MM.1S (cell line): ENCODE measurements around the gene STAT6.
A peak's percentile ranks its signal among the peaks of the same experiment; 100 is the strongest.

Experiments used
- DNase-seq: peaks from one replicate; pipeline ENCODE4 v3.0.0-alpha.2; 2015
- H2AFZ ChIP-seq: fragments of 300-600 bp; sonication (generic); 2 replicates; pipeline ENCODE4 v1.6.0; 2016; ENCODE audit warnings: antibody characterized with exemption, low read length
- H3F3A ChIP-seq: fragments of 300-600 bp; sonication (generic); 2 replicates; pipeline ENCODE4 v1.6.1; 2016; ENCODE audit warnings: mild to moderate bottlenecking, antibody characterized with exemption, low read length, moderate library complexity, mixed read lengths; ENCODE audit not compliant: insufficient read depth
- H3K27ac ChIP-seq: fragments of 300-600 bp; sonication (generic); 2 replicates; pipeline ENCODE4 v1.5.1; 2016; ENCODE audit warnings: mild to moderate bottlenecking, low read length
- H3K27me3 ChIP-seq: fragments of 300-600 bp; sonication (generic); replicated peaks from 2 replicates; pipeline ENCODE4 v1.6.0; 2016; ENCODE audit warnings: low read length; ENCODE audit not compliant: insufficient read depth
- H3K36me3 ChIP-seq: fragments of 300-600 bp; sonication (generic); replicated peaks from 2 replicates; pipeline ENCODE4 v1.6.1; 2016; ENCODE audit warnings: mild to moderate bottlenecking, low read length, mixed read lengths; ENCODE audit not compliant: insufficient read depth
- H3K4me1 ChIP-seq: fragments of 300-600 bp; sonication (generic); 2 replicates; pipeline ENCODE4 v1.6.1; 2016; ENCODE audit warnings: low read length, mixed read lengths
- H3K4me2 ChIP-seq: fragments of 300-600 bp; sonication (generic); 2 replicates; pipeline ENCODE4 v1.6.0; 2016; ENCODE audit warnings: low read depth, low read length
- H3K4me3 ChIP-seq: fragments of 300-600 bp; sonication (generic); 2 replicates; pipeline ENCODE4 v1.5.1; 2016; ENCODE audit warnings: low read length, mixed read lengths
- H3K79me2 ChIP-seq: fragments of 300-600 bp; sonication (generic); 2 replicates; pipeline ENCODE4 v1.6.1; 2016; ENCODE audit warnings: mixed run types, low read length, mixed read lengths
- H3K9ac ChIP-seq: fragments of 300-600 bp; sonication (generic); 2 replicates; pipeline ENCODE4 v1.6.1; 2016; ENCODE audit warnings: low read length, mixed read lengths
- H3K9me2 ChIP-seq: fragments of 300-600 bp; sonication (generic); replicated peaks from 2 replicates; pipeline ENCODE4 v1.6.1; 2016; ENCODE audit warnings: mild to moderate bottlenecking, low read length, mixed read lengths; ENCODE audit not compliant: insufficient read depth
- H3K9me3 ChIP-seq: fragments of 300-600 bp; sonication (generic); replicated peaks from 2 replicates; pipeline ENCODE4 v1.6.1; 2016; ENCODE audit warnings: mild to moderate bottlenecking, low read length, mixed read lengths; ENCODE audit not compliant: insufficient read depth
- H4K20me1 ChIP-seq: fragments of 300-600 bp; sonication (generic); 2 replicates; pipeline ENCODE4 v1.6.1; 2016; ENCODE audit warnings: mild to moderate bottlenecking, low read length, moderate library complexity, mixed read lengths; ENCODE audit not compliant: insufficient read depth
- CTCF ChIP-seq: fragments of 300-600 bp; sonication (generic); IDR thresholded peaks from 2 replicates; pipeline ENCODE4 v1.5.1; 2016; ENCODE audit warnings: antibody characterized with exemption, low read length, mixed read lengths
- EZH2 ChIP-seq: fragments of 300-600 bp; sonication (generic); optimal IDR thresholded peaks from 2 replicates; pipeline ENCODE3; 2017; ENCODE audit warnings: low read depth, mild to moderate bottlenecking, antibody characterized with exemption, low read length, mixed read lengths
- EZH2phosphoT487 ChIP-seq: fragments of 300-600 bp; sonication (generic); IDR thresholded peaks from 2 replicates; pipeline ENCODE4 v1.6.1; 2018; ENCODE audit warnings: antibody characterized with exemption, low read length

Gene STAT6

DNA sequence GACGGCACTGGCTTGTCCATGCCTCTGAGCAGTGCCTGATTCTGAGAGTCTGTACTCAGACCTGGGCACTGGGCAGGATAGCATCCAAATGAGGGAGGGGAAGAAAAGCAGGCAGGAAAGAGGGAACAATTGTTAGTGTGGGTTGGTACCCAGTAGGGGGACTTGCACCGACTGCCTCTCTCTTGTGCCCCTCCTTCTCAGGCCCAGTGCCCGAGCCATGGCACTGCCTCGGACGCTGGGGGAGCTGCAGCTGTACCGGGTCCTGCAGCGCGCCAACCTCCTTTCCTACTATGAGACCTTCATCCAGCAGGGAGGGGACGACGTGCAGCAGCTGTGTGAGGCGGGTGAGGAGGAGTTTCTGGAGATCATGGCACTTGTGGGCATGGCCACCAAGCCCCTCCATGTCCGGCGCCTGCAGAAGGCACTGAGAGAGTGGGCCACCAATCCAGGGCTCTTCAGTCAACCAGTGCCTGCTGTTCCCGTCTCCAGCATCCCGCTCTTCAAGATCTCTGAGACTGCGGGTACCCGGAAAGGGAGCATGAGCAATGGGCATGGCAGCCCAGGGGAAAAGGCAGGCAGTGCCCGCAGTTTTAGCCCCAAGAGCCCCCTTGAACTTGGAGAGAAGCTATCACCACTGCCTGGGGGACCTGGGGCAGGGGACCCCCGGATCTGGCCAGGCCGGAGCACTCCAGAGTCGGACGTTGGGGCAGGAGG, 20.1 kb downstream of the STAT6 start:
- Histone ChIP-seq H3K9me2 (no peaks in the 10 kb centered on the region), H3K4me3 (no peak overlapping the region), H3K4me1 (peaks cover 1% of the 10 kb centered on the region; the same call in 1 of the 2 replicates), H3K9me3 (no peaks in the 10 kb centered on the region), H4K20me1 (no peaks in the 10 kb centered on the region), H3K9ac (no peak overlapping the region), H3K36me3 (no peaks in the 10 kb centered on the region), H3K79me2 (no peaks in the 10 kb centered on the region), H3K4me2 (no peak overlapping the region), H3K27ac (no peak overlapping the region), H3F3A (peaks cover 19% of the 10 kb centered on the region), H2AFZ (no peak overlapping the region), H3K27me3 (no peaks in the 10 kb centered on the region)
- no peak for DNase-seq
- TF ChIP-seq EZH2phosphoT487 (no peak), CTCF (no peak), EZH2 (no peak)

DNA sequence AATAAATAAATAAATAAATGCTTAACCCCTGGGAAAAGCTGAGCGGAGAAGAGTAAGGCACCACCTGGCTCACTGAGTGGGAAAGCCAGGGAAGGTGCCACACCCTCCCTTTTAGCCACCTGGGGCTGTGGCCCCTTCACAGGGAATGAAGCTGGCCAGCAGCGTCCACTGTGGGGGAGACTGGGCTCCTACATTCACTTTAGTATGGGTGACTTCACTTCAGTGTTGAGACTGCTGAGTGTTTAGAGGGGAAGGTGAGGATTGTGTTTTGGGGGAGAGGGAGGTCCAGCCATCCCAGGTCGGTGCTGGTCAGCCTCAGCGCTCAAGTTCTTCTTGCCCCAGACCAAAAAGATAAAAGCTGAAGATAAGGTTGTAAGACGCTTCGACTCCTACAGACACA, 20.7 kb downstream of the STAT6 start:
- Histone ChIP-seq H3K9me2 (no peaks in the 10 kb centered on the region), H2AFZ (no peak overlapping the region), H3K4me2 (no peak overlapping the region), H4K20me1 (no peaks in the 10 kb centered on the region), H3K9me3 (no peaks in the 10 kb centered on the region), H3K36me3 (no peaks in the 10 kb centered on the region), H3K4me1 (peaks cover 6% of the 10 kb centered on the region; the same call in 1 of the 2 replicates), H3K79me2 (no peaks in the 10 kb centered on the region), H3K4me3 (no peak overlapping the region), H3K27me3 (no peaks in the 10 kb centered on the region), H3F3A (peaks cover 19% of the 10 kb centered on the region), H3K27ac (no peak overlapping the region), H3K9ac (no peak overlapping the region)
- no peak for TF ChIP-seq EZH2
- TF ChIP-seq CTCF, result no peak
- no peak for TF ChIP-seq EZH2phosphoT487
- DNase-seq, result no peak

DNA sequence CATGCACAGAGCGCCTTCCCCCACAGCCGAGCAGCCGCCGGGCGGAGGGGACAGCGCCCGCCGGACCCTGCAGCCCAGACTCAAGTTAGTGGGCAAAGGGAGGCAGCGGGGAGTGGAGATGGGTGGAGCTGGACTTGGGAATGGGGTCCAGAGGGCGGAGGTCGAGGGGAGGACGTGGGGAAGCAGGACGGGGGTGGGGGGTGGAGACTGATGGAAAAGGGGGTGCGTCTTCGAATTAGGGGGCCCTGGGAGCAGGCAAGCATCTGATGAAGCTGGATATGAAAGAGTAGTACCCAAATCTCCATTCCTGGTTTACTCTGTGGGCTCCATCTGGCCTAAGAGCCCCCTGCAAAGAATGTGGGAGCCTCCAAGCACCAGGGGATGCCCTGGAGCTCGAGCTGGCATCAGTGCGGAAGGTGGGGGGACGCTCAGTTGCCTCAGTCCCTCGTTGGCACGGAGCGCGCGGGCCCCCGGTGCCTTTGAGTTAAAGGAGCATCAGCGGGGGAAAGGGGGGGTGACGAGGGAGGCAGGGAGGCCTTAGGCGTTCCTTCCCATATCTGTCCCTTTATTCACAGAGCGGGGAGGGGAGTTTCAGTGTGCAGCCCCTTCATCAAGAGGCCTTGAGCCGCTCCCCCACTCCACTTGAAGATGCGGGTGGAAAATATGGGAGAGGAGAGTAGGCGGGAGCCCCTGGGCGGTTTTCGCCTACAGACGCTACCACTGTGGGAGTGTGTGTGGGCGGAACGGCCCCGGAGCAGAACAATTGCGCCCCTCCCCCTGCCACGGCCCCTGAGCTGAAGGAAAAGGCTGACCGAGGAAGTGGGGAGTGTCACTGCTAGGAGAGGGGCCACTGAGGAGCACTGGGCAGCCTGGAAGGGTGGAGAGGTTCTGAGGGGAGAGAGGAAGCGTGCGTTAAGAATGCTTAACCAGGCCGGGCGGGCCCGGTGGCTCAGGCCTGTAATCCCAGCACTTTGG, 21.6 kb downstream of the STAT6 start:
- DNase-seq, result no peak
- peaks cover 19% of the 10 kb centered on the region for H3F3A ChIP-seq
- H3K4me3 ChIP-seq, result peak overlapping the region; percentile 74
- H3K9ac ChIP-seq, result peak overlapping the region; percentile 47; the same call in 1 of the 2 replicates
- no peak for TF ChIP-seq EZH2
- TF ChIP-seq EZH2phosphoT487, result no peak
- TF ChIP-seq CTCF, result no peak
- no peaks in the 10 kb centered on the region for H4K20me1 ChIP-seq
- peak overlapping the region; percentile 79 for H2AFZ ChIP-seq
- no peaks in the 10 kb centered on the region for H3K9me2 ChIP-seq
- no peak overlapping the region for H3K27ac ChIP-seq
- H3K9me3 ChIP-seq, result no peaks in the 10 kb centered on the region
- peak overlapping the region; percentile 88 for H3K4me2 ChIP-seq
- peaks cover 6% of the 10 kb centered on the region; the same call in 1 of the 2 replicates for H3K4me1 ChIP-seq
- no peaks in the 10 kb centered on the region for H3K27me3 ChIP-seq
- no peaks in the 10 kb centered on the region for H3K79me2 ChIP-seq
- H3K36me3 ChIP-seq, result no peaks in the 10 kb centered on the region
